Pancreas (tissue), 10 donors: Measurements from ENCODE around the gene NHP2. TPM values are rescaled to one million over a fixed set of nuclear protein-coding genes. Genes with fewer than 3 reads are reported as not detected.

Experiments used
- ATAC-seq, 4 donors: fragments of 200-7000 bp; cut with Tn5 transposase; one replicate each; pipeline versions ENCODE4 v1.8.0 to v1.9.1; 2020; ENCODE audit warnings: mild to moderate bottlenecking in 4 of 4, moderate library complexity in 4 of 4
- DNase-seq, 6 donors: peaks; one replicate each; pipeline ENCODE4 v3.0.0-alpha.2; 2020
- FAIRE-seq: peaks from 2 replicates; lab custom pipeline; 2012; peaks lifted over from hg19 to GRCh38; lab: Jason Lieb, UNC
- H3K27ac ChIP-seq, 4 donors: fragments of 200-600 bp; sonication (generic); 1 replicate in 3 of 4; 2 replicates in 1 of 4; pipeline versions ENCODE4 v1.5.0 to v1.8.0; 2020
- H3K27me3 ChIP-seq, 4 donors: fragments of 200-600 bp; one replicate each; pipeline ENCODE4 v1.8.0; 2021
- H3K36me3 ChIP-seq, 3 donors: fragments of 200-600 bp; sonication (generic) in 1 of 3; one replicate each; pipeline versions ENCODE4 v1.5.0 to v1.8.0; 2020 to 2021
- H3K4me1 ChIP-seq, 3 donors: fragments of 200-600 bp; one replicate each; pipeline ENCODE4 v1.8.0; 2021
- H3K4me3 ChIP-seq, 4 donors: fragments of 200-600 bp; sonication (generic) in 2 of 4; one replicate each; pipeline versions ENCODE4 v1.5.0 to v1.8.0; 2020 to 2021
- H3K9me3 ChIP-seq, 4 donors: fragments of 200-600 bp; one replicate each; pipeline ENCODE4 v1.8.0; 2021
- WGBS, 2 donors: extraction: QIAGEN DNeasy Blood & Tissue Kit; methylation state at CpG; one replicate each; pipeline ENCODE4 v1.1.7; 2013; 5-methylcytosine and 5-hydroxymethylcytosine counted together
- intact Hi-C, 3 donors: fragments of 100-400 bp; cut with DNase I; formaldehyde crosslinking; loops; one replicate each; pipeline versions ENCODE4 v1.11.1 to v1.14.2; 2022
- polyA plus RNA-seq, 2 donors: library from polyadenylated mRNA; stranded (reverse); fragments of 200-250 nt; gene quantifications; one replicate each; pipeline ENCODE4 v1.2.3, GENCODE V29; 2013
- total RNA-seq, 6 donors: library from RNA; stranded (reverse); fragmentation: NEBNext Ultra II Directional in 4 of 6; extraction: Animal tissue kit (Norgen Biotek cat#: 25700) in 4 of 6; gene quantifications; one replicate each; pipeline versions ENCODE4 v1.2.1 to v1.2.4, GENCODE V29; 2021 to 2023
- TF ChIP-seq, protein P1 (sequence below), 4 donors: fragments of 200-600 bp; sonication (generic) in 3 of 4; IDR thresholded peaks; one replicate each; pipeline versions ENCODE4 v1.5.0 to v1.8.0; 2021; ENCODE audit warnings: antibody characterized with exemption in 4 of 4
- donor health status: healthy with polysubstance abuse.
- donor health status: DM: no; HTN: no; CAD: no; lungs with moderate emphysema.
- donor health status: DM: no; HTN: no; CAD: no.
- donor health status: control.
- donor health status: control.
- donor health status: Bipolar disorder and iron deficiency.
- donor health status: DM: yes; HTN: yes; CAD: no.
- donor health status: DM: no; HTN: no; CAD: no.
- donor health status: DM: no; HTN: no; CAD: no.
- donor health status: DM: yes; HTN: yes; CAD: no.

NHP2 gene
- total and polyA plus RNA-seq, 8 donors = 34.6 to 84.7 (median 54.1) TPM

DNA sequence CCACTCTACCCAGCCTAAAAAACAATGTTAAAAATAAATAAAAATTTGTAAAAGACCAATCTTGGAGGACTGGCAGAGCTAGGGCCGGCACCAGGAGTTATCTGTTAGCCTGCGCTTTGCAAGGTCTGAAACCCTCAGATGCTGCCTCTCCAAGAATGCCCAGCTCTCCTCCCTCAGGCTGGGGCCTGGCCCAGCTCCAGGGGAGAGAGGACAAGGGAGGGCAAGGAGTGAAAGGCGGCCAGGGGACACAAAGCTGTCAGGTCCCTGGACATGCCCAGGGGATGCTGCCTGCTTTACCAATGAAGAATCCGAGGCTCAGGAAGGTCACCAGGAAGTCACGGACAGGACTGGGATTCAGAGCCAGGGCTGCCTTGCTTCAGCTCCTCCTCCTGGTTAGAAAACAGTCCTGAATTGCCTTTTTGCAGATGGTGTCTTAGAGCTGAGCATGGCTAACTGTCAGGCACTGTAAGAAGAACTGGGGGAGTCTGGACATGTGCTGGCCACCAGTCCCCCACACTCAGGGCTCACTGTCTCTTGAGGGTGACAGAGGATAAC, 45.9 kb downstream of the NHP2 start:
- FAIRE-seq (no peak), DNase-seq (no peak), ATAC-seq (no peak)
- no peaks in the 10 kb centered on the region for H3K27me3 ChIP-seq
- 66 to 69% methylated on average over 5 of the region's 5 CpGs for WGBS, 2 donors
- TF ChIP-seq, protein P1, sequence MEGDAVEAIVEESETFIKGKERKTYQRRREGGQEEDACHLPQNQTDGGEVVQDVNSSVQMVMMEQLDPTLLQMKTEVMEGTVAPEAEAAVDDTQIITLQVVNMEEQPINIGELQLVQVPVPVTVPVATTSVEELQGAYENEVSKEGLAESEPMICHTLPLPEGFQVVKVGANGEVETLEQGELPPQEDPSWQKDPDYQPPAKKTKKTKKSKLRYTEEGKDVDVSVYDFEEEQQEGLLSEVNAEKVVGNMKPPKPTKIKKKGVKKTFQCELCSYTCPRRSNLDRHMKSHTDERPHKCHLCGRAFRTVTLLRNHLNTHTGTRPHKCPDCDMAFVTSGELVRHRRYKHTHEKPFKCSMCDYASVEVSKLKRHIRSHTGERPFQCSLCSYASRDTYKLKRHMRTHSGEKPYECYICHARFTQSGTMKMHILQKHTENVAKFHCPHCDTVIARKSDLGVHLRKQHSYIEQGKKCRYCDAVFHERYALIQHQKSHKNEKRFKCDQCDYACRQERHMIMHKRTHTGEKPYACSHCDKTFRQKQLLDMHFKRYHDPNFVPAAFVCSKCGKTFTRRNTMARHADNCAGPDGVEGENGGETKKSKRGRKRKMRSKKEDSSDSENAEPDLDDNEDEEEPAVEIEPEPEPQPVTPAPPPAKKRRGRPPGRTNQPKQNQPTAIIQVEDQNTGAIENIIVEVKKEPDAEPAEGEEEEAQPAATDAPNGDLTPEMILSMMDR (IDR thresholded peaks at IDR 0.05) = no peak
- H3K36me3 ChIP-seq = no peaks in the 10 kb centered on the region
- H3K4me3 ChIP-seq = no peak overlapping the region
- no peak overlapping the region for H3K27ac ChIP-seq
- no peaks in the 10 kb centered on the region for H3K4me1 ChIP-seq
- H3K9me3 ChIP-seq = no peaks in the 10 kb centered on the region
- intact Hi-C loops = no loop called here

DNA sequence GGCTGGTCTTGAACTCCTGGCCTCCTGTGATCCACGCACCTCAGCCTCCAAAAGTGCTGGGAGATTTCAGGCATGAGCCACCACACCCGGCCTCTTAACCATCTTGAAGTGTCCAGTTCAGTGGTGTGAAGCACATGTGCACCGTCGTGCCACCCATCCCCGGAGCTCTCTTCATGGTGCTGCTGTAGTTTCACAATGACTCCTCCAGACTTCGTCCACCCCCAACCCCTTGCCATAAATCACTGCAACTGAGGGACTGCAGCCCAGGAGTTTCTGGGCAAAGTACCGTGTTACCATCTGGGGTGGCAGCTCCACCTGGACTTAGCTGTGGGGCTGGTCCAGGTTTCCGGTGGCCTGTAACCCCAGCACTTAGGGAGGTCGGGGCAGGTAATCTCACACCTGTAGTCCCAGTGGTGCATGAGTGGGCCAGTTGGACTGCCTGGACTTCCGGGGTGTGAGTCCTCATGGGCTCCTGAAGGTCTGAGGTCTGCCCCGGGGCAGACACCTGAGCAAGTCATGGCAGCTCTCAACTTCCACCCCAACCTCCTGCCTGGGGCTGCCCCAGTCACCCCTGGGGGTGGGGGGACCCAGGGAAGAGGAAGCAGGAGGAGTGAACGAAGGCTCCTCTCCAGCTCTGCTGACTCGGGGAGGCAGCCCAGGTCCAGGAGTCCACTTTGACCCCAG, 47.0 kb downstream of the NHP2 start:
- no peak for ATAC-seq
- DNase-seq = no peak
- no peaks in the 10 kb centered on the region for H3K36me3 ChIP-seq
- 71 to 75% methylated on average over 13 of the region's 13 CpGs for WGBS, 2 donors
- FAIRE-seq = no peak
- TF ChIP-seq, protein P1 (IDR thresholded peaks at IDR 0.05) = no peak
- intact Hi-C loops = no loop called here
- no peaks in the 10 kb centered on the region for H3K27me3 ChIP-seq
- no peak overlapping the region for H3K27ac ChIP-seq
- no peak overlapping the region for H3K4me3 ChIP-seq
- no peaks in the 10 kb centered on the region for H3K4me1 ChIP-seq
- H3K9me3 ChIP-seq = no peaks in the 10 kb centered on the region

DNA sequence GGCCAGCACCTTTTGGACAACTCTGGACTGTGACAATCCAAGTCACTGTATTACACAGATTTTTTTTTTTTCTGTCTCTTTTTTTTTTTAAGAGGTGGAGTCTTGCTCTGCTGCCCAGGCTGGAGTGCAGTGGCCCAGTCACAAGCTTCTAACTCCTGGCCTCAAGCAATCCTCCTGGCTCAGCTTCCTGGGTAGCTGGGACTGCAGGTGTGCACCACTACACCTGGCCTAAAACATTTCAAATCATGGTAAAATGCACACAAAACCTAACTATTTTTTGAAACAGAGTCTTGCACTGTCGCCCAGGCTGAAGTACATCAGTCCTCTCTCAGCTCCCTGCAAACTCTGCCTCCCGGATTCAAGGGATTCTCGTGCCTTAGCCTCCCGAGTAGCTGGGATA, 47.6 kb downstream of the NHP2 start:
- Histone ChIP-seq H3K9me3 (no peaks in the 10 kb centered on the region), H3K4me3 (no peak overlapping the region), H3K27me3 (no peaks in the 10 kb centered on the region), H3K27ac (no peak overlapping the region), H3K4me1 (no peaks in the 10 kb centered on the region), H3K36me3 (no peaks in the 10 kb centered on the region)
- intact Hi-C loops = no loop called here
- TF ChIP-seq, protein P1 (IDR thresholded peaks at IDR 0.05) = no peak
- 58 to 68% methylated on average over 4 of the region's 4 CpGs for WGBS, 2 donors
- FAIRE-seq (no peak), DNase-seq (no peak), ATAC-seq (no peak)

DNA sequence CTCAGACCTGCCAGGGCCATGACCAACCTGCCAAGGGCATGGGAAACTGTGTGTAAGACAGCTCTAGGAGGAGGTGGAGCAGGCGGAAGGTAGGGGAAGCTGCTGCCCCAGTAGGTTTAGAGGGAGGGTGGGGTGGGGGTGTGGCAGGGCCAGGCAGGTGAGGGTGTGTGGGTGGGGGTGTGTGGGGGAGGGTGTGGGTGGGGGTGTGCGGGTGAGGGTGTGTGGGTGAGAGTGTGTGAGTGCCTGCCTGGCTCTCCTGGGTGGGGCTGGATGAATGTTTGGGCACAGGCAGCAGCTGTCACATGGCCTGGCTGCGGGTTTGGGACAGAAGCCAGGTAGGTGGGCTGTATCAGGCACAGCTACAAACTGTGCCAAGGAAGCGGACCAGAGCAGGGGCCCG, 49.2 kb downstream of the NHP2 start:
- FAIRE-seq (no peak), ATAC-seq (no peak), DNase-seq (no peak)
- Histone ChIP-seq H3K4me3 (no peak overlapping the region), H3K27ac (no peak overlapping the region), H3K4me1 (no peaks in the 10 kb centered on the region), H3K27me3 (no peaks in the 10 kb centered on the region), H3K9me3 (no peaks in the 10 kb centered on the region), H3K36me3 (no peaks in the 10 kb centered on the region)
- TF ChIP-seq, protein P1 (IDR thresholded peaks at IDR 0.05) = no peak
- WGBS, 2 donors = 38 to 40% methylated on average over 5 of the region's 5 CpGs
- intact Hi-C loops = no loop called here

DNA sequence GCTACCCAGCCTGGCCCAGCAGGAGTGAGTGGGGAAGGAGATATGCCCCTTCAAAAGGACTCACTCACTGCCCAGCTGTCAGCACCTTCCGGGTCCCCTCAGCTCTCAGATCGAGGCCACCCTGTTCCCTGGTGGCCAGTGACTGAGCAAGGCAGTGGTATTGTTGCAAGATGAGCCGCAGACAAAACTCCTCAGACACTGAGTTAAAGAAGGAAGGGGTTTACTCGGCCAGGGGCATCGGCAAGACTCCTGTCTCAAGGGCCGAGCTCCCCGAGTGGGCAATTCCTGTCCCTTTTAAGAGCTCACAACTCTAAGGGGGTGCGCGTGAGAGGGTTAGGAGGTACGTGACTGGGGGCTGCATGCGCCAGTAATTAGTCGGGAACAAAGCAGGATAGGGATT, 50.1 kb downstream of the NHP2 start:
- no peak for ATAC-seq
- no peaks in the 10 kb centered on the region for H3K4me1 ChIP-seq

More for the DNA sequence above, 50.1 kb downstream of the NHP2 start:
- TF ChIP-seq, protein P1 (IDR thresholded peaks at IDR 0.05) = no peak
- Histone ChIP-seq H3K36me3 (no peaks in the 10 kb centered on the region), H3K9me3 (no peaks in the 10 kb centered on the region), H3K27me3 (no peaks in the 10 kb centered on the region), H3K27ac (no peak overlapping the region), H3K4me3 (no peak overlapping the region)
- WGBS, 2 donors = 78 to 87% methylated on average over 12 of the region's 12 CpGs
- no peak for FAIRE-seq
- no peak for DNase-seq
- intact Hi-C loops = no loop called here
